GM19238 (cell line): ENCODE measurements around the gene BICRA.
"Not testable (repeated sequence)": the region's sequence is repeated elsewhere in the genome, so short reads cannot be mapped to it uniquely, and the experiment has no call there.

Experiments
- DNase-seq: peaks from one replicate; pipeline ENCODE4 v3.0.0; 2011; ENCODE audit warnings: low spot score; ENCODE audit not compliant: insufficient read length

The BICRA gene

DNA sequence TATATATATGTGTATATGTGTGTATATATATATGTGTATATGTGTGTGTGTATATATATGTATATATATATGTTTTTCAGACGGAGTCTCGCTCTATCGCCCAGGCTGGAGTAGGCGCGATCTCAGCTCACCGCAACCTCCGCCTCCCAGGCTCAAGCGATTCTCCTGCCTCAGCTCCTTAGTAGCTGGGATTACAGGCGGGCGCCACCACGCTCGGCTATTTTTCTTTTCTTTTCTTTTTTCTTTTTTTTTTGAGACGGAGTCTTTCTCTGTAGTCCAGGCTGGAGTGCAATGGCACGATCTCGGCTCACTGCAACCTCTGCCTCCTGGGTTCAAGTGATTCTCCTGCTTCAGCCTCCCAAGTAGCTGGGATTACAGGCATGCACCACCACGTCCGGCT is 137.2 kb downstream of the BICRA start:
- not testable (repeated sequence) for DNase-seq

DNA sequence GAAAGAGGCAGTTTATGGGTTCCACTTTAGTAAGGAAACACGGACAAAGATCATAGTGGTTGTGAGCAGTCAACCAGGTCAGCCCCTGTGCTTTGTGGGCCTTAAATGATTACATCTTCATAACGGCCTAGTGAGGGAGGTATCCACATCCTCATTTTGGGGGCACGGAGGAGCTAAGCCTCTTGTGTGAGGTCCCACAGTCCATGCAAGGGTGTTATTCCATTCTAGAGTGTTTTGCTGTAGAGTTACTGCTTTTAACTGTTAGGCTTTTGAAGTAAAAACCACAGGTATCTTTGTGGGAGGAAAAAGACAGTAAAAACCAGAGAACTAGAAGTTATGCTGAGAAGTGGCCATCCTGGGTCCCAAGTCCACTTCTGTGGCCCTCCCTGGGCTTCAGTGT is 140.4 kb downstream of the BICRA start:
- DNase-seq: no peak

DNA sequence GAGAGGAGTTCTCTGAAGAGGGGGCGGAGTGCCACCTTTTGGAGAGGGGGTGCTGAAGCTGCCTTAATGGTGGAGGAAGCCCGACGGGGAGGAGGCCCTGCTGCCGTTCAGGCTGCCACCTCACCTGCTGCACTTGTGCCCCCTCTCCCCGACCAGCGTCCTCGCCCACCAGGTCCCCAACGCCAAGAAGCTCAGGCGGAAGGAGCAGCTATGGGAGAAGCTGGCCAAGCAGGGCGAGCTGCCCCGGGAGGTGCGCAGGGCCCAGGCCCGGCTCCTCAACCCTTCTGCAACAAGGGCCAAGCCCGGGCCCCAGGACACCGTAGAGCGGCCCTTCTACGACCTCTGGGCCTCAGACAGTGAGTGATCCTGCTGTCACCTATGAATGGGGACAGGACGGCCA is 141.8 kb downstream of the BICRA start:
- no peak for DNase-seq

DNA sequence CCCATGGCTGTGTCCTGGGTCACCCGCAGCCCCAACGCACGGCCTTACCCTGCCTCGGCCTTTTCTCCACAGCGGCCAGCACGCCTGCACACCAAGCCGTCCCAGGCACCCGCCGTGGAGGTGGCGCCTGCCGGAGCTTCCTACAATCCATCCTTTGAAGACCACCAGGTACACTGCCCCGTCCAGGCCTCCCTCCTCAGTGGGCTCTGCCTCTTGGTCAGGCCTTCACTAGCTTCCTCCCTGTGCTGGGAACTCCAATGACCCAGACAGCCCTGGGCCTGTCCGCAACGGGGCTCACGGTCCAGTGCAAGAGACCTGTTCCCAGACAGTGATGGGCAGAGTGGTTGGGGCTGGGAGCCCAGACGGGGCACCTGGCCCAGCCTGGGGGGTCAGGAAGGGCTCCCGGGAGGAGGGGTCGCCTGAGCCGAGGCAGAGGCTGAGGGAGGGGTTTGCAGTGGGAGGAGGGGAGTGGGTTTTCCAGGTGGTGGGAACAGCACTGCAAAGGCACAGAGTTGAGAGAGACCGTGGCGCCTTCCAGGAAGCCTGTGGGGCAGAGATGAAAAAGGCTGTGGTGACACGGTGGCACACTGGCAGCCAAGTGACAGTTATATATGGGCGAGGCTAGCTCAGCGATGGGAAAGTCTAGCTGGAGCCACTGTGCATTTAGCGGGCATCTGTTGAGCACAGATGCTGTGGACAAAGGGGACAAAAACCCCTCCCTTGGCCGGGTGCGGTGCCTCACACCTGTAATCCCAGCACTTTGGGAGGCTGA is 143.7 kb downstream of the BICRA start:
- DNase-seq: no peak
